K562 (cell line): ENCODE results near the gene IL1RL2. TPM values are rescaled to one million over a fixed set of nuclear protein-coding genes. Genes with fewer than 3 reads are reported as not detected.

Source experiments
- MLX ChIP-seq, 2 experiments: fragments of 450-650 bp in 1 of 2; sonication (generic) in 1 of 2; formaldehyde crosslinking; conservative IDR thresholded peaks; 2 replicates each; pipeline versions ENCODE4 v1.4.0 to v1.8.1; 2020 to 2022; ENCODE audit warnings: mild to moderate bottlenecking in 1 of 2, missing genetic modification reagents in 1 of 2
- MYNN ChIP-seq, 2 experiments: sonication (generic); formaldehyde crosslinking in 1 of 2; IDR thresholded peaks; 2 replicates each; pipeline versions ENCODE4 v1.5.0 to v1.6.1; 2016 to 2020; ENCODE audit warnings: antibody characterized with exemption in 1 of 2, missing genetic modification reagents in 1 of 2
- SAFB2 ChIP-seq: fragments of 200-400 bp; formaldehyde crosslinking; IDR thresholded peaks from 2 replicates; pipeline ENCODE4 v1.6.1; 2018; ENCODE audit warnings: borderline replicate concordance, low read length, low read depth, moderate library complexity; ENCODE audit not compliant: severe bottlenecking
- ZNF318 ChIP-seq, 2 experiments: fragments of 450-650 bp; IDR thresholded peaks; 2 replicates each; pipeline ENCODE4 v1.6.1; 2016; ENCODE audit warnings: mild to moderate bottlenecking in 2 of 2, borderline replicate concordance in 1 of 2, low read depth in 1 of 2, moderate library complexity in 1 of 2
- ZNF354B ChIP-seq: fragments of 250-450 bp; sonication (Bioruptor Pico); IDR thresholded peaks from 2 replicates; pipeline ENCODE4 v1.4.0; 2020
- polyA plus RNA-seq, 8 experiments: library from polyadenylated mRNA; depleted of rRNA in 4 of 8; stranded (reverse) in 5 of 8; unstranded in 3 of 8; fragments of >200 nt; fragmentation: Nextera tagmentation in 2 of 8; fragmentation: Illumina TruSeq in 1 of 8; extraction: Ambion mirVana in 2 of 8; extraction: Trizol in 1 of 8; gene quantifications; 2 replicates each; pipeline versions ENCODE4 v1.2.1 to v1.2.3, GENCODE V29; 2011 to 2014; ENCODE audit warnings: inconsistent platforms in 1 of 8, missing spikeins in 1 of 8
- total RNA-seq, 7 experiments: library from RNA; depleted of rRNA in 6 of 7; stranded (reverse); fragments of >200 nt in 6 of 7; fragmentation: Illumina TruSeq in 2 of 7; extraction: Trizol in 2 of 7; gene quantifications; 2 replicates each; pipeline versions ENCODE4 v1.2.1 to v1.2.3, GENCODE V29; 2011 to 2021; ENCODE audit warnings: low replicate concordance in 1 of 7
- TF ChIP-seq, protein P1 (sequence below): fragments of 450-650 bp; IDR thresholded peaks from 2 replicates; pipeline ENCODE4 v1.6.1; 2018; ENCODE audit not compliant: partially characterized antibody
- TF ChIP-seq, protein P2 (sequence below): sonication (generic); formaldehyde crosslinking; IDR thresholded peaks from 2 replicates; pipeline ENCODE4 v1.8.1; 2022; ENCODE audit warnings: missing genetic modification reagents

IL1RL2 gene
- total and polyA plus RNA-seq, 9 of the 15 experiments (the other 6 are each of a cell fraction or from before 2014, with no cell fraction given) = not detected

- TF ChIP-seq ZNF318 (IDR thresholded peaks at IDR 0.05; ENCODE audit: borderline replicate concordance in 1 of 2, low read depth in 1 of 2) (no peak), ZNF354B (CRISPR knock-in tag) (no peak), MYNN (IDR thresholded peaks at IDR 0.05) (no peak), MYNN (CRISPR knock-in tag; IDR thresholded peaks at IDR 0.05) (no peak), MLX (CRISPR knock-in tag; conservative IDR thresholded peaks at IDR 0.05) (no peak), SAFB2 (no peak)
- TF ChIP-seq, protein P1, sequence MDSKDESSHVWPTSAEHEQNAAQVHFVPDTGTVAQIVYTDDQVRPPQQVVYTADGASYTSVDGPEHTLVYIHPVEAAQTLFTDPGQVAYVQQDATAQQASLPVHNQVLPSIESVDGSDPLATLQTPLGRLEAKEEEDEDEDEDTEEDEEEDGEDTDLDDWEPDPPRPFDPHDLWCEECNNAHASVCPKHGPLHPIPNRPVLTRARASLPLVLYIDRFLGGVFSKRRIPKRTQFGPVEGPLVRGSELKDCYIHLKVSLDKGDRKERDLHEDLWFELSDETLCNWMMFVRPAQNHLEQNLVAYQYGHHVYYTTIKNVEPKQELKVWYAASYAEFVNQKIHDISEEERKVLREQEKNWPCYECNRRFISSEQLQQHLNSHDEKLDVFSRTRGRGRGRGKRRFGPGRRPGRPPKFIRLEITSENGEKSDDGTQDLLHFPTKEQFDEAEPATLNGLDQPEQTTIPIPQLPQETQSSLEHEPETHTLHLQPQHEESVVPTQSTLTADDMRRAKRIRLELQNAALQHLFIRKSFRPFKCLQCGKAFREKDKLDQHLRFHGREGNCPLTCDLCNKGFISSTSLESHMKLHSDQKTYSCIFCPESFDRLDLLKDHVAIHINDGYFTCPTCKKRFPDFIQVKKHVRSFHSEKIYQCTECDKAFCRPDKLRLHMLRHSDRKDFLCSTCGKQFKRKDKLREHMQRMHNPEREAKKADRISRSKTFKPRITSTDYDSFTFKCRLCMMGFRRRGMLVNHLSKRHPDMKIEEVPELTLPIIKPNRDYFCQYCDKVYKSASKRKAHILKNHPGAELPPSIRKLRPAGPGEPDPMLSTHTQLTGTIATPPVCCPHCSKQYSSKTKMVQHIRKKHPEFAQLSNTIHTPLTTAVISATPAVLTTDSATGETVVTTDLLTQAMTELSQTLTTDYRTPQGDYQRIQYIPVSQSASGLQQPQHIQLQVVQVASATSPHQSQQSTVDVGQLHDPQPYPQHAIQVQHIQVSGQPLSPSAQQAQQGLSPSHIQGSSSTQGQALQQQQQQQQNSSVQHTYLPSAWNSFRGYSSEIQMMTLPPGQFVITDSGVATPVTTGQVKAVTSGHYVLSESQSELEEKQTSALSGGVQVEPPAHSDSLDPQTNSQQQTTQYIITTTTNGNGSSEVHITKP = no peak
- TF ChIP-seq, protein P2, sequence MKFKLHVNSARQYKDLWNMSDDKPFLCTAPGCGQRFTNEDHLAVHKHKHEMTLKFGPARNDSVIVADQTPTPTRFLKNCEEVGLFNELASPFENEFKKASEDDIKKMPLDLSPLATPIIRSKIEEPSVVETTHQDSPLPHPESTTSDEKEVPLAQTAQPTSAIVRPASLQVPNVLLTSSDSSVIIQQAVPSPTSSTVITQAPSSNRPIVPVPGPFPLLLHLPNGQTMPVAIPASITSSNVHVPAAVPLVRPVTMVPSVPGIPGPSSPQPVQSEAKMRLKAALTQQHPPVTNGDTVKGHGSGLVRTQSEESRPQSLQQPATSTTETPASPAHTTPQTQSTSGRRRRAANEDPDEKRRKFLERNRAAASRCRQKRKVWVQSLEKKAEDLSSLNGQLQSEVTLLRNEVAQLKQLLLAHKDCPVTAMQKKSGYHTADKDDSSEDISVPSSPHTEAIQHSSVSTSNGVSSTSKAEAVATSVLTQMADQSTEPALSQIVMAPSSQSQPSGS (CRISPR knock-in tag) = no peak
These were observed 6.8 kb upstream of the IL1RL2 start (continued) for GRCh38 chr2:102179788-102180686.
